K562 (cell line): ENCODE measurements around the gene AMMECR1. TPM values are rescaled to one million over a fixed set of nuclear protein-coding genes. Genes with fewer than 3 reads are reported as not detected.

Experiments
- CEBPZ ChIP-seq: fragments of 150-350 bp; IDR thresholded peaks from 2 replicates; pipeline ENCODE4 v1.6.1; 2014; ENCODE audit warnings: low read depth, mild to moderate bottlenecking, low read length, borderline replicate concordance
- CREBBP ChIP-seq: IDR thresholded peaks from one replicate; pipeline ENCODE4 v1.6.1; 2012; ENCODE audit warnings: low read depth, mild to moderate bottlenecking, control low read depth, inconsistent platforms, low read length
- FOXJ2 ChIP-seq: fragments of 200-800 bp; sonication (Bioruptor generic); IDR thresholded peaks from 2 replicates; pipeline ENCODE4 v1.6.1; 2016; ENCODE audit warnings: missing genetic modification characterization, missing compliant biosample characterization
- IFI16 ChIP-seq: fragments of 250-450 bp; sonication (Bioruptor Pico); IDR thresholded peaks from 2 replicates; pipeline ENCODE4 v2.1.2; 2022; ENCODE audit warnings: mild to moderate bottlenecking, inconsistent platforms
- MECOM ChIP-seq: fragments of 250-450 bp; sonication (Bioruptor Pico); IDR thresholded peaks from 2 replicates; pipeline ENCODE4 v1.8.0; 2022; ENCODE audit warnings: inconsistent platforms
- MXI1 ChIP-seq: IDR thresholded peaks from 2 replicates; pipeline ENCODE4 v1.6.1; 2011; ENCODE audit warnings: low read depth, mild to moderate bottlenecking, improper control_type of control experiment, low read length
- SMAD4 ChIP-seq: fragments of 250-450 bp; sonication (Bioruptor Pico); conservative IDR thresholded peaks from 2 replicates; pipeline ENCODE4 v1.8.0; 2021; ENCODE audit warnings: inconsistent platforms, mild to moderate bottlenecking, moderate library complexity
- TEAD4 ChIP-seq, 2 experiments: sonication (generic) in 1 of 2; formaldehyde crosslinking in 1 of 2; IDR thresholded peaks; 2 replicates each; pipeline versions ENCODE4 v1.6.1 to v1.8.0; 2012 to 2022; ENCODE audit warnings: borderline replicate concordance in 1 of 2, inconsistent platforms in 1 of 2, low read length in 1 of 2, mild to moderate bottlenecking in 1 of 2, missing genetic modification reagents in 1 of 2
- TRIM28 ChIP-seq: fragments of 450-650 bp; IDR thresholded peaks from 2 replicates; pipeline ENCODE4 v1.6.1; 2017
- ZKSCAN3 ChIP-seq: fragments of 250-450 bp; sonication (Bioruptor Pico); IDR thresholded peaks from 2 replicates; pipeline ENCODE4 v1.4.0; 2020
- ZNF3 ChIP-seq: fragments of 250-450 bp; sonication (Bioruptor Pico); IDR thresholded peaks from 2 replicates; pipeline ENCODE4 v1.5.0; 2021; ENCODE audit warnings: mild to moderate bottlenecking, moderate library complexity
- ZNF655 ChIP-seq: fragments of 250-450 bp; sonication (Bioruptor Pico); IDR thresholded peaks from 2 replicates; pipeline ENCODE4 v1.5.0; 2021
- polyA plus RNA-seq, 8 experiments: library from polyadenylated mRNA; depleted of rRNA in 4 of 8; stranded (reverse) in 5 of 8; unstranded in 3 of 8; fragments of >200 nt; fragmentation: Nextera tagmentation in 2 of 8; fragmentation: Illumina TruSeq in 1 of 8; extraction: Ambion mirVana in 2 of 8; extraction: Trizol in 1 of 8; gene quantifications; 2 replicates each; pipeline versions ENCODE4 v1.2.1 to v1.2.3, GENCODE V29; 2011 to 2014; ENCODE audit warnings: inconsistent platforms in 1 of 8, missing spikeins in 1 of 8
- total RNA-seq, 7 experiments: library from RNA; depleted of rRNA in 6 of 7; stranded (reverse); fragments of >200 nt in 6 of 7; fragmentation: Illumina TruSeq in 2 of 7; extraction: Trizol in 2 of 7; gene quantifications; 2 replicates each; pipeline versions ENCODE4 v1.2.1 to v1.2.3, GENCODE V29; 2011 to 2021; ENCODE audit warnings: low replicate concordance in 1 of 7
- TF ChIP-seq, protein P1 (sequence below): fragments of 200-400 bp; formaldehyde crosslinking; IDR thresholded peaks from 2 replicates; pipeline ENCODE4 v1.6.1; 2017; ENCODE audit warnings: mild to moderate bottlenecking, low read depth, low read length, moderate library complexity
- TF ChIP-seq, protein P2 (sequence below): IDR thresholded peaks from 3 replicates; pipeline ENCODE4 v1.6.1; 2011; ENCODE audit warnings: borderline replicate concordance, mild to moderate bottlenecking; ENCODE audit not compliant: insufficient read length, insufficient read depth
- TF ChIP-seq, protein P3 (sequence below): fragments of 450-650 bp; formaldehyde crosslinking; IDR thresholded peaks from 2 replicates; pipeline ENCODE4 v1.4.0; 2022; ENCODE audit warnings: missing genetic modification characterization

Gene AMMECR1
- total and polyA plus RNA-seq, 9 of the 15 experiments (the other 6 are each of a cell fraction or from before 2014, with no cell fraction given): 13.9 to 36.7 (median 23.6) TPM

GRCh38 chrX:110178179-110178865 lies 139.6 kb downstream of the AMMECR1 start (continued):
- TF ChIP-seq, protein P1, sequence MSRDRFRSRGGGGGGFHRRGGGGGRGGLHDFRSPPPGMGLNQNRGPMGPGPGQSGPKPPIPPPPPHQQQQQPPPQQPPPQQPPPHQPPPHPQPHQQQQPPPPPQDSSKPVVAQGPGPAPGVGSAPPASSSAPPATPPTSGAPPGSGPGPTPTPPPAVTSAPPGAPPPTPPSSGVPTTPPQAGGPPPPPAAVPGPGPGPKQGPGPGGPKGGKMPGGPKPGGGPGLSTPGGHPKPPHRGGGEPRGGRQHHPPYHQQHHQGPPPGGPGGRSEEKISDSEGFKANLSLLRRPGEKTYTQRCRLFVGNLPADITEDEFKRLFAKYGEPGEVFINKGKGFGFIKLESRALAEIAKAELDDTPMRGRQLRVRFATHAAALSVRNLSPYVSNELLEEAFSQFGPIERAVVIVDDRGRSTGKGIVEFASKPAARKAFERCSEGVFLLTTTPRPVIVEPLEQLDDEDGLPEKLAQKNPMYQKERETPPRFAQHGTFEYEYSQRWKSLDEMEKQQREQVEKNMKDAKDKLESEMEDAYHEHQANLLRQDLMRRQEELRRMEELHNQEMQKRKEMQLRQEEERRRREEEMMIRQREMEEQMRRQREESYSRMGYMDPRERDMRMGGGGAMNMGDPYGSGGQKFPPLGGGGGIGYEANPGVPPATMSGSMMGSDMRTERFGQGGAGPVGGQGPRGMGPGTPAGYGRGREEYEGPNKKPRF: no peak
- 0 out of 2 replicates have a peak, but pooled peaks have one; percentile 23 for TF ChIP-seq SMAD4 (CRISPR knock-in tag)
- TF ChIP-seq, protein P2, sequence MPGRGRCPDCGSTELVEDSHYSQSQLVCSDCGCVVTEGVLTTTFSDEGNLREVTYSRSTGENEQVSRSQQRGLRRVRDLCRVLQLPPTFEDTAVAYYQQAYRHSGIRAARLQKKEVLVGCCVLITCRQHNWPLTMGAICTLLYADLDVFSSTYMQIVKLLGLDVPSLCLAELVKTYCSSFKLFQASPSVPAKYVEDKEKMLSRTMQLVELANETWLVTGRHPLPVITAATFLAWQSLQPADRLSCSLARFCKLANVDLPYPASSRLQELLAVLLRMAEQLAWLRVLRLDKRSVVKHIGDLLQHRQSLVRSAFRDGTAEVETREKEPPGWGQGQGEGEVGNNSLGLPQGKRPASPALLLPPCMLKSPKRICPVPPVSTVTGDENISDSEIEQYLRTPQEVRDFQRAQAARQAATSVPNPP: no peak
- no peak for TF ChIP-seq MXI1
- no peak for TF ChIP-seq MECOM (CRISPR knock-in tag)
- TF ChIP-seq, protein P3, sequence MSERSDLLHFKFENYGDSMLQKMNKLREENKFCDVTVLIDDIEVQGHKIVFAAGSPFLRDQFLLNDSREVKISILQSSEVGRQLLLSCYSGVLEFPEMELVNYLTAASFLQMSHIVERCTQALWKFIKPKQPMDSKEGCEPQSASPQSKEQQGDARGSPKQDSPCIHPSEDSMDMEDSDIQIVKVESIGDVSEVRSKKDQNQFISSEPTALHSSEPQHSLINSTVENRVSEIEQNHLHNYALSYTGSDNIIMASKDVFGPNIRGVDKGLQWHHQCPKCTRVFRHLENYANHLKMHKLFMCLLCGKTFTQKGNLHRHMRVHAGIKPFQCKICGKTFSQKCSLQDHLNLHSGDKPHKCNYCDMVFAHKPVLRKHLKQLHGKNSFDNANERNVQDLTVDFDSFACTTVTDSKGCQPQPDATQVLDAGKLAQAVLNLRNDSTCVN (CRISPR knock-in tag): no peak
- TF ChIP-seq TRIM28: no peak
- no peak for TF ChIP-seq ZNF3 (CRISPR knock-in tag)
- TF ChIP-seq CEBPZ: no peak
- TF ChIP-seq ZNF655 (CRISPR knock-in tag): no peak
- TF ChIP-seq IFI16 (CRISPR knock-in tag): no peak
- TF ChIP-seq TEAD4 (IDR thresholded peaks at IDR 0.05; ENCODE audit: low read length): peak; percentile 96
- no peak for TF ChIP-seq TEAD4 (CRISPR knock-in tag; IDR thresholded peaks at IDR 0.05; ENCODE audit: borderline replicate concordance)
- no peak for TF ChIP-seq CREBBP
- no peak for TF ChIP-seq FOXJ2 (tag)
- no peak for TF ChIP-seq ZKSCAN3 (CRISPR knock-in tag)
